GM19372 (cell line): ENCODE results near the gene CD28.

ENCODE experiments used
- ATAC-seq: cut with Tn5 transposase; IDR thresholded peaks from one replicate; pipeline ENCODE4 v1.9.1; 2021; ENCODE audit warnings: mild to moderate bottlenecking, low read depth, moderate library complexity; ENCODE audit not compliant: unreplicated experiment

CD28 gene

DNA sequence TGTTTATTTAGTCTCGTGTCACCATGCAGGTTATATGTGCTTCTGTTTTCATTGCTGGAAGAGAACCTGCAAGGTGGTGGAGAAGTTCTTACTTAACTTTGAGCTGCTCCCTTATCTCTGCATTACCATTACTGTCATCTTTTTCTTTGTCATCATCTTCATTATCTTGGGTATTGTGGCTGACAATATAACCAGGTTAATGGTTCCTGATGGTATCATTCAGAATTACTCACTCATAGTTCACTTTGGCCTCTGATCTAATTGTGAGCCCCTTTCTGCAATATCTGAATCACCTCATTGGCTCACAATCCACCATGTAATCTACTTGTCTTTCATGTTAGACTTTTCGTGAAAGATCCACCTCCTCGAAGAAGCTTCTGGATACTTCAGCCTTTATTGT is 5.0 kb downstream of the CD28 start:
- no peak for ATAC-seq

DNA sequence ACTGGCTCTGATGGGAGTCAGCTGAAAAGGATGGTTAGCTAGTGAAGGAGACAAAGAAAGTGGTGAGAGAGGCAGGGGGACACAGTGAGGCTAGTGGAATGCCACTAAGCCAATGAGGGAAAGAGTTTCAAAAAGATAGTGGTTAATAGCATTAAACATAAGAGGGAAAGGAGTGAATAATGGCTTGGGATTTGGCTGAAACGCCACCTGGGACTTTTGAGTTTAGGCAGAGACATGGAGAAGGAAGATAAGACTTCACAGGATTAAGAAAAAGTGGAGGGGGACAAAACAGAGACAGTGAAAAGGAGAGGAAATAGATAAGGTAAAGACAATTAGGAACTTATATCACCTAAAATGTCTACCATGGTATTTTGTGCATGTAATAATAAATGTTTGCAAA is 6.9 kb downstream of the CD28 start:
- no peak for ATAC-seq

DNA sequence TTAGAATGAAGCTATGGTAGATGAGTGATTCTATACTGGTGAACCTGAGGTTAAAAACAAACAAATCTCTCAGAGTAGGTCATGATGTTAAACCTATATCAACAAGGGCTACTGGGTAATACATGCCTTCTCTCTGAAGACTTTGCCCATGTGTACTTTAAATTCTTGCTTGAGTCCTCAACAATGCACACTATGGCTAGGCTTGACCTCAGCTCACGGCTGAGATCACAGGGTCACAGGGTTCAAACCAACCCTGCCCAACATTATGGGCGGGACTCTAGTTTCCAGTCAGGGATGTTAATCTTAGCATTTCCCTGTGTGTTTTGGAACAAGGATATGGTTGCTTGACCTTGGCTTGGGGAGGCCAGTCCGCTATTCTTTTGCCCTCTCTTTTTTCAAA is 7.7 kb downstream of the CD28 start:
- no peak for ATAC-seq

DNA sequence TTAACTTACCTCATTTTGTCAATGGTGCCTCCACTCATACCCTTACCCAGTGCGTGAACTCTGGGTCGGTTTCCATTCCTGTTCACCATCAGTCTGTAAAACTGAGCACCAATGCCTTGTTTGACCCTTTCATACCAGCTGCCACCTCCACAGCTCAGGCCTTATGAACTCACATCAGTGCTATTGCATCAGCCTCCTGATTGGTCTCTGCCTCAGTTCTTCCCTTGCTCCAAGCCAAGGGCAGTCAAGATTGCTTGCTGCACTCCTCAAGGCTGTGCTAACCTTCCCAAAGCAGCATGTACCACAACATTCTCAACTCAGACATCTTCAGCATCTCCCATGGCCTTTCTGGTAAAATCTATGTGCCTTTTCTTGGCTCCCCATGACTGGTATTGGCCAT is 9.3 kb downstream of the CD28 start:
- no peak for ATAC-seq

DNA sequence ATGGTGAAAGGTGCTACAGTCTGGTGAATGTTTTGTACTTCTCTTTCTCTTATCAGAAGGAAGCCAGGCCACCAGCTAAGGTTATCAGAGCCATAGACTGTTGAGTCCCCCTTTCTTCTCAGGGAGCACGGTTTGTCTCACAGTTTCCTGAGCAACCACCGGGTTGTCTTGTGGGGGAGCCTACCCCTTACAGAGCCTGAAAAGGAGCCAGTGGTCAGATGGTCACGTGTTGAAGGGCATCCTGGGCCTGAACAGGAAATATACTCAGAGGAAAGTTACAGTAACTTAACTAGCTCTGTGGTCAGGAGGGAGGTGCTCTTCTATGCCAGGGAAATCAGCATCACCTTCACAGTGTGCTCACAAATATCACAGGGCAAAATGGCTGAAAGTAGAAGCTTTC is 11.6 kb downstream of the CD28 start:
- ATAC-seq: peak; percentile 64

DNA sequence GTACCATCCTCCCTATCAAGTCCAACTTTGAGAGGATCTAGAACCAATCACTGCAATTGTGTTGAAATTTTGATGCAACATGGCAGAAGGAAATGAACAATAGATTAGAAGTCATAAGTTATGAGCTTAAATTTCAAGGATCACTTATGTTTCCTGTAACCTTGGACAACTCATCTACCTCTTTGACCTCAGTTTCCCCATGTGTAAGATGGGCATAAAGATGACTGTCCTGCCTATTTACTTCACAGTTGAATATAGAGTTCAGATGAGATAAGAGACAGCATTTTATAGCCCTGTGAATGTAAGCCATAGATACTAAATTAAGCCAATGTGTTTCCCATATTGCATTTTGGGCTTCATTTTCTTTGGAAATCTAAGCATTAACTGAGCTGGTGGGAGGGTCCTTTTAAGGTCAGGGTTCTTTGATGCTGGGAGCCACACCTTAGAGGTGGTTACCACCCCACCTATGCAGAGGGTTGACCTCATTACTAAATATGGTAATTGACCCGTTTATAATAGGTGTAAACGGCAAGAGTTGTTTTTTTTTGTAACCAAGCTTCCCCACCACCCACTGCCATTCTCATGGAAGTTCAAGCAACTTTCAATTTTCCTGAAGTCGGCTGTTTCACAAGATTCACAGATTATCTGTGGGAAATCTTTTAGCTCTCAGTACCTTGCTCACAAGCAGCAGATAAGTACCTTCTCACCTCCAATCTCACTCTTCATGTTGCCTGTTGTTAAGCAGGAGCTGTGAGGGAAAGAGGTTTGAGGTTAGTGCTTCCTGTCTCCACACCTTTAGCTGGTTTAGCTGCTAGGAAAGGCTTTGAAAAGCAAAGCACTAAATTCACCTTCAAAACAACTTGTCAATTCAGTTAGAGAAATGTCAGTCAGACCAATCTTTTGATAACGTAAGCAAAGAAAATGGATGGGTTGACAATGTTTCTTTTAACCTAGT is 13.3 kb downstream of the CD28 start:
- ATAC-seq: no peak

DNA sequence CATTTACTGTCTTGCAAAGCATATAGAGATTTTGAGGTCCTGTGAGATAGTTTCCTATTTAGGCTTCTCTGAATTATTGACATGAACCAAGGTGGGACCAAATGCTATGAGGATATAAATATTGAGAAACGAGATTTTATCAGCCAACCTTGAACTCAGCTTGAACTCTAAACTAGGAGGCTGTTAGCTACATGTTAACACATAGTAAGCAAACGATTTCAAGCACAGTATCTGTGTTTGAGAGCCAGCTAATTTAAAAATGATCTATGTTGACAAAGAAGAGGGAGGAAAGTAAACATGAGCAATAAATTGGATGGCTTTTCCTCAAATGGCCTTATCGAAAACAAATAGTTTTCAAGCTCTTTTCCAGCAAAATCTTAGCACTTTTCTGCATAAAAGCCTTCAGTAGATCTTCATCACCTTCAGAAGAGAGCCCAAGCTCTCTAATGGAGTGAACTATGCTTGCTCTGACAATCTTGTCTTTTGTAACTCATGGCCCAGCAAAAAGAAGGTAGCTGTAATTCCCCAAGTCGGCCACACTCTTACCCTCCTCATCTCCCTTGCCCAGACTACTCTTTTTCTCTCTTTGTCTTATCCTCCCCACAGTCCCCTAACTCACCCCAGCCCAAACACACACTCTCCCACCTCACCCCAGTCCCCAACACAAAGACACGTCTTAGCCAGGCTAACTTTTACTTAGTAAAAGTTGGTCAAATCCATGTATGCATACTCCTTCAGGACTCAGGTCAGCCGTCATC is 14.7 kb downstream of the CD28 start:
- ATAC-seq: no peak

DNA sequence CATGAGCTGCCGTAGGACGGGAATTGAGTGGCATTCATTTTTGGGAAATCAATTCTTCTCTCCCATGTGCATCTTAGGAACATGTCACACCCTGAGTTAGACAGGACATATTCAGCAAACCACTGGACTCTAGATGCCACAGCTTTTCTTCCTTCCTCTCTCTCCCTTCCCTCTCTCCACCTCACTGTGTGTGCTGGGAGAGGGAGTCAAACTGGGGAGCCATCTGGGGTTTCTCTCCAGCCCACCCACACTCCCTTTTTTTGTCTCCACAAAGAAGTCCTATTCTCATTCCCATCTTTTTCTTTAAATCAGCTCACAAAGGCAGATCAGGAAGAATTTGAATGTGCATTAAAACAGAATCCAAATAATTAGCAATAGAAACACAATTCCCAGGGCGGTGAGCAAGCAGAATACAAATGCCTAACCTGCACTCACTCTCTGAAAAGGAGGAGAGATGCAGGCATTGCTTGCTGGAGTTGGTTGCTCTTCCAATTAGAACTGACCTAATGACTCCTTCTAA is 15.4 kb downstream of the CD28 start:
- ATAC-seq: no peak

DNA sequence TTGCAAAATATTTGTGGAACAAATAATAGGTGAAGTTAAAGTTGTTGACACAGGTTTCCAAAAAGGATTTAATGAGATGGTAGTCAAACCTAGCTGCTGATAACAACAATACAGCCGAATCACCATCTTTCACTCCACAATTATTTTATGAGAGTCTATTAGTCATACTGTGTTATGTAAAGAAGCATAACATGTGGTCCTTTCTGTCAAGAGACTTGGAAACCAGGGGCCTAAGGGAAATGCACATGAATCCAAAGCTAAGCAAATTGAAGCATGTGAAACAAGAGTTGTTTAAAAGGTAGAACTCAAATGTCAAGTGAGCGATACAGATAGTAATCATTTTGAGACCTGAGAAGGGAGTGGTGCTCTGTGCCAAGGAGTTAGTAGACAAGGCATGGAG is 16.0 kb downstream of the CD28 start:
- ATAC-seq: no peak

DNA sequence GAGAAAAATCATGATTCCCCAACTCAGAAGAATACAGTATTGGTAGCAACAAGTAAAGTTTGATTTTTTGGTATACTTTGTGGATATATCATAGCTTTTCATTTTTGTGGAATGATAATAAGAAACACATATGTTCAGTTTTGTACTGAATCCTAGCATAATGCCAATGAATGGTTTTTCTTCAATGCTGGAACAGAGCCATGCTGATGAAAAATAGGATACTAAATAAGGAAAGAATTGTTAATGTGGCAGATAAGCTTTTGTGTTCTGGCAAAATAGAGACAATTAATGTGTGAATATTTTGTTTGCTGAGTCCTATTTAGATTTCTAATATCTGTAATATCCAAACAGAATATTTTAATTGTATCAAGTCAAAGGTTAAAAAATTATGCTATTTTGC is 21.9 kb downstream of the CD28 start:
- ATAC-seq: no peak

DNA sequence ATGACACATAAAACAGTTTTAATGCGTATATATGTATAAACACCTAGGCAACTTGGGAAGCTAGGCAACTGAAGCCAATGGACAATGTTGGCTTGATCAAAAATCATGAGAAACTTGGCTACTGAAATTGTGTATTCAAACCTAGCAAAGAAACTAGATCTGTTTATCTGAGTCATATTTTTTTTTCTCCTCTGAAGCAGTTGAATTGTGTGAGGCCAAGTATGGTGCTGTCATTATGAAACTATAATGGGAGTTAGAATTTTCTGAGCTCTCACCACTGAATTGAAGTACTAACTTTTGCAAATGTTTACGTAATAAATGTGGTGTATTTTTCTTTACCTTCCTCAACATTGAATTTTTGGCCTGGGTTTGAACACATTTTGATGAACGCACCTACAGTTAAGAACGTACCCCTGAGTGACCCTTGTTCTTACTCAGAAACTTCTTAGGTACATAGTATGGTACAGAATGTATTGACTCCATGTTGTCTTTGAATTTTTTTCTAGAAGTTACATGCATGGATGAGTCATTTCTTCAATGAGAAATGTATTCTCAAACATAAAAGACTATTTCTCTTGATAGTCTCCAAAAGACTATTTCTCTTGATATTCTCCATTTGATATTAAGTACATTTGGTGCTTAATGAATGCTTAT is 23.8 kb downstream of the CD28 start:
- ATAC-seq: no peak

DNA sequence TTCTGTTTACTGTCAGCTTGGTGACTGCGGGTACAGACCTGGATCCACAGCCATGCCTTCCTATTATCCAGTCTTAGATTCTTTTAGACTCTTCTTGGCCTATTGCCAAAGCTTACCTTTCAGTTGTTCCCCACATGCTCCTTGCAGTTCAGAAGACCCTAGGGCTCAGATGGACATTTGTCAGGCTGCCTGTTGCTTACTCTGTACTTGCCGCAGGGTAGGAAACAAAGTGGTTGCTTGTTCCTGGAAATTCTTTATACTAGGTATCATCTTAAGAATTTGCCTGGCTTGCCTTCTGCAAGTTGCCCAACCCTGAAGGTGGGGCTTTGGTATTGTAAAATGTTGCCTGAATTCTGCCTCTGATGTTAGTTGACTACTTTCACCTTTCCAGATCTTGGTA is 24.4 kb downstream of the CD28 start:
- no peak for ATAC-seq

DNA sequence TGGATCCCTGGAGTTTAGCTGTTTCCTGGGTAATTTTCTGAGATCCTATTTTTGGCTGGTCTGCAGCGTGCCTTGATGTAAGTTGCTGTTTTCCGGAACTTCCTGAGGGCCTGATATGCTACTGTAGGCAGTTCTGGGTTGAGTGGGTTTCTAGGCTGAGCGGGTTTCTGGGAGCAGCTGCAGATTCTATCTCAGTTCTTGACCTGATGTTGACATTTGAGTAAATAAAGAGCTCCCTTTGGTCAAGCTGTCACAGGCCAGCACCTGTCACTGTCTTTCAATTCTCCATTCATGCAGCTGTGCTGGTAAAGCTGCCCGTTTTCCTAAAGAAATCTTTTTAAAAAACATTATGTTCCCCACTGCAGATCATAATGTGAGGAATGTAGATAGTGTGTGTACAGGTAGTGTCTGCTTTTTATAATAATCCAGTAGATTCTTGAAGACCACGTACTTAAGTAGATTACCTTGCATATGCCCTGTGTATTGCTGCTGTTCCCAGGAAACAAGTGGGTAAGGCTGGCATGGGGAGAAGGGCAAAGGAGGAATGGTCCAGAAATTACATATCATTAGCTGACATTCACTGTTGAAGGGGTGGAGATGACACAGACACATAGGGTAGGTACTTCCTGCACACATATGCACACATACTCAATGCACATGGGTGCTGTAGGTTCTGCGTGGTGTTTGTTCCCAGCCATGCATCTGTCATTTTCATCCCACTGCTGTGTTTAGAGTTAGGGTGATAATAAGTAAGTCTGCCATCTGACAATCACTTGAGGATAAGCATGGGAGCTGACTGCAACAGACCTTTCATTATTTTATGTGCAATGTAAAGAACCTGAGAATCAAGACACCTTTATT is 25.9 kb downstream of the CD28 start:
- no peak for ATAC-seq

DNA sequence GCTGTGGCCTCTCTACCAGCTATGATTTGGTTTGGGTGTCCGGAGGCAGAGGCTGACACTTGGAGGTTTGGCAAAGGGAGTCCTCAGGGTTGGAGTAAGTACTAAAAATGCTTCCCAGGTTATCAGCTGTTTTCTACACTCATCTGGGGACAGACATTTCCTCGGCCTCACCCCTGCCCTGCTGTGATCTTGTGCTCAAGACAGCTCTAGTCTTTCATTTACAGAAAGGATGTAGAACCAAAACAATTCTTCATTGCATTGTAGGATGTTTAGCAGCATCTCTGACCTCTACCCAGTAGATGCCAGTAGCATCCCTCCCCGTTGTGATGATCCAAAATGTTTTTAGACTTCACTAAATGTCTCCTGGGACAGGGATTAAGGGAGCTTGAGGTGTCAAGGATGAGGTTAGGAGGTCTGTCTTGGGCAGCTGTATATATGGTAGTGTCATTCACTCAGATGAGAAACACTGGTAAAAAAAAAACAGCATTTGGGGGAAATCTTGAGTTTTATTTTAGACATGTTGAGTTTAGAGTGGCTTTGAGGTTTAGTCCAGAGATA is 26.6 kb downstream of the CD28 start:
- ATAC-seq: no peak

DNA sequence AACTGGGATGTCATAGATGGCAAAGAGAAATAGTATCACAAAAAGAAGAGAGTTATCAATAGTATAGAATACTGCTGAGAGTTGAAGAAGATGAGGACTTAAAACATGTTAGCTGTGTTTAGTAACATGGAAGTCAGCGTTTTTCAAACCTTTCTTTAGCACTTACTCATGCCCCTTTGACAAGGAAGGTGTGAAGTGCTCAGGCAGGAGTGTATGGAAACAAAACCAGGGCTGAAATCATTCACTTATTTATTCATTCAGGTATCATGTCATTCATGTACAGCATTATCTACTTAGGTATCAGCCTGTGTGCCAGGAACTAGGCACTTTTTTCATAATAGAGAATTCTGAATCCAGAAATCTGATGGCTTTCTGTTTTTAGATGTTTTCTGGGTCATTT is 27.2 kb downstream of the CD28 start:
- no peak for ATAC-seq

DNA sequence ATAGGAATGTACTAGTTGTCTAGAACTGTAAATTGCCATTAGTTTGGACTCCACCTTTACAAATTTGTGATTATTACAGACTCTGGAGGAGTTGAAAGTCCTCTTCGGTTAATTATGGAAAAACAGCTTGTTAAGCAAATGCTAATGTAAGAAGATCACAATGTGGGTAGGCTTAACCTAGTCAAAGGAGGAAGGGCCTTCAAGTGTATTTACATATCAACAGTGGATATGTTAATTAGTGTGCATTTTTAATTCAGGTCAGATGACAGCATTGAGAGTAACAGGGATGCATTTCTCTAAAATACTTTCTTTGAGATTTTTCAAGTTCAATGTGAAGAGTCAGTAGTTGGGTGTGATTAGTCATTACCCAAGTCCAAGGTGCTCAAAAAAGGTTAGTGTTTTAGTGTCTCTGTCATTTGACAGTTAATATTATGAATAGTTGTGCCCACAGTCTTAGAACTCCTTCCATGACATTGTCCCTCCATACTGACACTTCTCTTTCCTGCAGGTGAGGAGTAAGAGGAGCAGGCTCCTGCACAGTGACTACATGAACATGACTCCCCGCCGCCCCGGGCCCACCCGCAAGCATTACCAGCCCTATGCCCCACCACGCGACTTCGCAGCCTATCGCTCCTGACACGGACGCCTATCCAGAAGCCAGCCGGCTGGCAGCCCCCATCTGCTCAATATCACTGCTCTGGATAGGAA is 28.0 kb downstream of the CD28 start:
- no peak for ATAC-seq

DNA sequence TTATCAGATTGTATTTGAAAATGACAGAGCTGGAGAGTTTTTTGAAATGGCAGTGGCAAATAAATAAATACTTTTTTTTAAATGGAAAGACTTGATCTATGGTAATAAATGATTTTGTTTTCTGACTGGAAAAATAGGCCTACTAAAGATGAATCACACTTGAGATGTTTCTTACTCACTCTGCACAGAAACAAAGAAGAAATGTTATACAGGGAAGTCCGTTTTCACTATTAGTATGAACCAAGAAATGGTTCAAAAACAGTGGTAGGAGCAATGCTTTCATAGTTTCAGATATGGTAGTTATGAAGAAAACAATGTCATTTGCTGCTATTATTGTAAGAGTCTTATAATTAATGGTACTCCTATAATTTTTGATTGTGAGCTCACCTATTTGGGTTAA is 30.9 kb downstream of the CD28 start:
- no peak for ATAC-seq

DNA sequence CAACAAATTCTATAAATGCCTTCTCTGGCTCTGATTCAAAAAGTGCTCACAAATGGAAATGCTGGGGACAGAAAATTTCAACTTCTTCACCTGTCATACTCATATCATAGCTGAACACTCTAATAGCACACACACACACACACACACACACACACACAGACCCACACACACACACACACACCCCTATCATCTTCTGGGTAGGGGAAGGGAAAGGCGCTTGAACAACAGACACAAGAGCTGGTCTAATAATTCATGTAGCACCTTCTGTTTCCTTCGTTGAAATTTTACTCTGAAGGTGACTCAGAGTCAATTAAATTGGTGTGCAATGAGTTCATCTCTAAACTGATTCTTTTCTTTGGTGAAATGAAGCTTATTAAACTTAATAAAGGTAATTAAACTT is 32.9 kb downstream of the CD28 start:
- no peak for ATAC-seq

DNA sequence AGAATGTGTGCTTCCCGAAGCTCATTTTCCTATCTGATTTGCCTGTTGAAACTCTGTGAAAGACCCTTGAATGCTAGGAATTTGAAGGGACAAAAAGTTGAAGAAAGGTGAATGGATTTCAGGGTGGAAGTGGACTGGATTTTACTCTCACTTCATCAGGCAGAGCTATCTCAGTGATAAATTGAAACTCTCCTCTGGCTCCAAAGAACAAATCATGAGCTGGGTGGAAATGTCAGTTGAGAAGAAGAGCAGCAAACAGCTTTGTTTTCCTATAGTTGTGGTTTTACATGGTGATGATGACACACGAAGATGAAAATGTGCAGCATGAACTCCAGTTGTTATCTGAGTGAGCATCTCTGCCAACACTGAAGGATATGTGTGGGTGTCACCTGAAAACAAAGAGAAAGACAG is 34.4 kb downstream of the CD28 start:
- no peak for ATAC-seq
